ENCODE data around the gene VEZT.

- TF ChIP-seq SNAI2 (CRISPR knock-in tag; IDR thresholded peaks at IDR 0.05): no peak
- TF ChIP-seq PATZ1 (CRISPR knock-in tag; IDR thresholded peaks at IDR 0.05; ENCODE audit: borderline replicate concordance): no peak
- TF ChIP-seq CREB5 (CRISPR knock-in tag; IDR thresholded peaks at IDR 0.05; ENCODE audit: low read depth): no peak
- TF ChIP-seq POU6F1 (CRISPR knock-in tag; IDR thresholded peaks at IDR 0.05; ENCODE audit: borderline replicate concordance, low read depth): no peak
- no peak for TF ChIP-seq RARB (CRISPR knock-in tag; IDR thresholded peaks at IDR 0.05)
- no peak for TF ChIP-seq ZNF70 (CRISPR knock-in tag; IDR thresholded peaks at IDR 0.05)
Observed at GRCh38 chr12:95220190-95220589, 2.6 kb downstream of the VEZT start.

Measured in SK-N-SH treated with all-trans-retinoic acid at 6 μM for 48 hours (cell line).